GM18909 (cell line): ENCODE data around the gene CREB5.

ENCODE experiments used
- ATAC-seq: cut with Tn5 transposase; IDR thresholded peaks from one replicate; pipeline ENCODE4 v1.9.1; 2021; ENCODE audit warnings: mild to moderate bottlenecking; ENCODE audit not compliant: unreplicated experiment, poor library complexity

The CREB5 gene

DNA sequence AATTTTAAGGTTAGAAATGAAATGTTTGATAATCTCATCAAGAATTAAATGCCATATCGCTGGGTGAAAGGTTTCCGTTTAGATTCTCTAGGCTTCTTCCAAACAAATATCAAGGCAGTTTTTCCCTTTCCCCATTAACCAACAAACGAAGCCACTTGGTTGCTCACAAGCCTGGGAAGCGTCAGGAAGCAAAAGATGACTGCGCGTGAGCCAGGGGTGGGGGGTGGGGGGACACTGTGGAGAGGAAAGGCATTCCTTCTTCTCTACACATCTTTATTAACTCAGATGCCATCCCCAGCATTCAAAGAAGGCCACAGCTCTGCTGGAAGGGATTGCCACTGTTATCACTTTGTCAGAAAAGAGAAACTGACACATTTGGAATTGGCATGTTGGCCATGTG, 338.7 kb downstream of the CREB5 start:
- no peak for ATAC-seq

DNA sequence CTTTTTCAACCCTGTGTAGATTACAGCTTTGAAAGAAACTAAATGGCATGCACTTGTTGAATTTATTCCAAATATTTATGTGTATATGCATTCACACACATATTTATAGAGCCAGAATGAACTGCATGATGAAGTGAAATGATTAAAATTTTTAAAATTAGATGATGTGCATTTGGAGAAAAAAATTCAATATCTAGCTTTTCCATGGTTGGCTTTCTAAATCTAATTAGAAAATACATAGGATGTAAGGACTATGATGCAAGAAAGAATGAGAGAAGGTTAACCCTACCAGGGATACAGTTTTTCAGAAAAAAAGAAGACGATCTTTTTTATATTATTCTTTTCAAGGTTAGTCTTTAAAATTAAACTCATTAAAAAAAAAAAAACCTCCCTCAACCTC, 341.3 kb downstream of the CREB5 start:
- ATAC-seq, result no peak

DNA sequence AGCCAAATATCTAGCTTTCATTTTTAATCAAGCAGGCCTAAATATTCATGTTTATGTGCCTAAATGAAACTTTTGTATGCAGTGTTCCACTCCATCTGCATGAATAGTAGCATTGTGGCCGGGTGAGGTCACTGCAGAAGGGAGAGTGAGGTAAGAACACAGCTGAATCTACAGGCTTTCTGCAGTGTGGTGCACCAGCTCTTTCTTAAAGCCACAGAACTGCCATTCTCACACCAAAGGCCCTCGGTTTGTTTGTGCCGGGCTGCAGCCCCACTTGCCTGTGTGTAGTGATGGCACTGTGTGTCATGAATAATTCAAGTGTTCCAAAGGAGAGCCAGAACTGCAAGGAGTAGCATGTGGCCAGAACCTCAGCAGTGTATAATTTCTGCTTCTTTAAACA, 341.7 kb downstream of the CREB5 start:
- no peak for ATAC-seq

DNA sequence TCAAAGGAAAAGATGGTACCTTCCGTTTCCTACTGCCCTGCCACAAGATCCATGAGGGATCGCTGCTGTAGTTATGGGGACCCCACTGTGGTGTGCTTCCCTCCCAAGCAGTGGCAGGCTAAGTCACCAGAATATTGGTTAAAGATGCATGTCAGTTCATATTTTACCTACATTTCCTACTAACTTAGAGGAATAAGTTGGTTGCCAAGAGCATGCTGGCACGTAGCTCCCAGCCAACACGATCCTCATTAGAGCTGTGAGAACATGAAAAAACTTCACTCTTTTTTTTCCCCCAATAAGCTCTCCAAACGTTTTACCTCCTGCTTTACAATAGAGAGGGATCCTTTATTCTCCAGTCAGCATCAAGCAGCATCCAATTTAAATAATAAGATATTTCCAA, 342.1 kb downstream of the CREB5 start:
- no peak for ATAC-seq

DNA sequence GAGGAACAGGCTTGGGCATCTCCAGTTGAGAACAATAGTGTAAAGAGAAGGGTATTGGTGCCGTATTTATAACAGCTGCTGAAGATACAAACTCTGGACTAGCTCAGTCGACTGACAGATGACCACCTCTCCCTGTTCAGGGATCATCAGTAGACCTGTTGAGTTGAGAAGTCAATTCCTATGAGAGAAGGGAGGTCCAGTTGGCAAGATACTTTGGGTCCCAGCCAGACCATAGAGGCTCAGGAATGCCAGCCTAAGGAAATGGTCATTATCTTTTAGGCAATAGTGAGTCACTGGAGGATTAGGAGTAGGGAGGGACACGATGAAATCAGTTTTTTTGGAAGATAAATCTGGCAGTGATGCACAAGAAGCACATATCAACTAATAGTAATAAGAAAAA, 342.9 kb downstream of the CREB5 start:
- no peak for ATAC-seq

DNA sequence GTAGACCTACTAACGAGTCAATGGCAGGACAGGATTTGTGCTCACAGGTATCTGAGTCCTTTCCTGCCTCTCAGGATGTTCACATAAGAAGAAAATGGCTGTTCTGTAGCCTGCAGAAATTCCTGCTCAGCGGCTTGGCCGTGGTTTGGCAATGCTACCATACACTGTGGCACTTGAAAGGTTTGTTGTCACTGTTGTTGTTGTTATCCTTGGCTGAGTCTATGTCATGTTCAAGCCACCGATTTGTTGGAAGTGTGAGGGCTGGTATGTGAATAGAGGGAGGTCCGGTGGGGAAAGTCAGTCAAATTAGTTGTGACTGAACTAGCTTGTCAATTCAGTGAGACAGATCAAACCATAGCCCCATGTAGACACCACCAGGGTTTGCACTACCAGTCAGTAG, 345.9 kb downstream of the CREB5 start:
- no peak for ATAC-seq

DNA sequence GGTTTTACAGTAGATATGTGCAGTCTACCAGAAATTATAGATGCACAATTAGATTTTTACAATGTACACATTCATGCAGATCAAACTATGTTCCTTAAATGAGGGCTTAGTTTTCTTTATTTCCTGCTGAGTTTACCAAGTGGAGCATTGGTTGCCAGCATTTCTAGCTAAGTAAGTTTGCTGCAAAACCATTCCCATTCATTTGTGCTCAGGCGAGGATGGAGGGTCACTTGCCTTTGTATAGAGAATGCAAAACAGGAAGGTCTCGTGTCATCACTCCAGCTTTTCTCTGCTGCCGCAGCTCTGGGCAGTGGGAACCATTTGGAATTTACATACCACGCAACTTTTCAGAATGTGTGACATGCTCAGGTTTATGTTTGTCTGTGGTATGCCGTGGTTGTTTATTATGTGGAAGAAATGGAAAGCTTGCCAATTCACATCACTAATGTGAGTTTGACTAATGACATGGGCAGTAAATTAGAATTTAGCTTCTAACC, 347.2 kb downstream of the CREB5 start:
- ATAC-seq, result no peak

DNA sequence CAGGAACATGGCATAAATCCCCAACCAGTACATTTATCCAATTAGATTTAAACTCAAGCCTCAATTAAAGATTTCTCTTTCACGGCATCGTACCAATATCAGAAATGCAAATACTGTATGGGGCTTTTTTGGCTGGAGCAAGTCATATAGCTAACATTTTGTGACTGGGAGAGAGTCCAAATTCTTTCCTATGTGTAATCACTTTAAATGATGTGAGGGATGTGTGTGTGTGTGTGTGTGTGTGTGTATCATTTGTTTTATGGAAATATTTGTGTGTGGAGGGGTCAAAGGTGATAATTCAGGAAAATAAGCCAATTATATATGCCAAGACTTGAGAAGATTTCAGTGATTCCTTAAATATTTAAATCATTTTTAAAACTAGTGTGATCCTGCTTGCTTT, 349.2 kb downstream of the CREB5 start:
- ATAC-seq, result no peak

DNA sequence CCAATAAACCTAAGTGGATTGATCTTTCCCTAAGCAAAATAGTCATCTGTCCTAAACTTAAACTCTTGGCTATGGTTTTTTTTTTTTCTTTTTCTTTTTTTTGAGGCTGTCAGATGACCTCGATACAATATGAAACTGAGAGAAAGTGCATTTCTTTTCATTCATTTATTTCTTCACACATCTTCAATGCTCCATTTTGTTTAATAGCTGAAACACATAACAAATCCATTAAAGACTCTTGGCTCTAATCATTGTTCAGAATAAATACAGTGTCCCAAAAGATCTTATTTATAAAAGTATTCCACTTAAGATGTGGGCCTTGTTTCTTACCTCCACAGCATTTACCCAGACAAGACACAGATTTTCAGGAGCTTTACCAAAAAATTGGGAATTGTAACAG, 350.3 kb downstream of the CREB5 start:
- no peak for ATAC-seq

DNA sequence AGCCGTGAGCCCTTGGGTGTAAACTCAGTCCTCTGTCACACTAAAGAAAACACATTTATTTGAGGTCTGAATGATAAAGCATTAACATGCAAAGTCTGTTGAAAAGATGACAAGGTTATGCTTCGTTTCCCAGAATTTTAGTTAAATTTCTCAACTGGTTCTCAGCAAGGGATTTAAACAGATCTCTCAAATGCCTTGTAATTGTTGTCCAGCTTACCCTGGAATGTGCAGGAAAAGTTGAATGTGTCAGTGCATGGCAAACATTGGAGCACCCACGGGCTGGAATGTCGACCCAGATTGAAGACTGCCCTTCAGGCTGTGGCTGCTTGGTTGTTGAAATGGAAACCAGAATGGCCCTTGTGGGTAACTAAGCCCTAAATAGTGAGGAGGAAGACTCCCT, 354.0 kb downstream of the CREB5 start:
- no peak for ATAC-seq

DNA sequence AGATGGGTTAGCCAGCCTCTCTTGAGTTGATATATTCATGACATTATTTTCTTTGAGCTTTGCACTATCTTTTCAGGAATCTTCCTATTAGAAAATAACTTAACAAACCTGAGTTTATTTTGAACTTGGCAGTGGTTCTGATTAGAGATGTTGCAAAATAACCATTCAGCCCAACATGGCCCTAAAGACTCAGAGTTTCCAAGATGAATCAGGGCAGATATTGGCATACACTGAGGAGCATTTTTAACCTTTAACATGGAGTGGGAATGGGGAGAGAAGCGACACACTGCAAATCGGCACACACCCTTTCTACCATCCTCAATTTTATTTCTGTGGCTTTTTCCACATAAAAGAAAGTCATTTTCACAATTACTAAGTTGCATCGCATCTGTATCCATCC, 355.0 kb downstream of the CREB5 start:
- ATAC-seq, result no peak

DNA sequence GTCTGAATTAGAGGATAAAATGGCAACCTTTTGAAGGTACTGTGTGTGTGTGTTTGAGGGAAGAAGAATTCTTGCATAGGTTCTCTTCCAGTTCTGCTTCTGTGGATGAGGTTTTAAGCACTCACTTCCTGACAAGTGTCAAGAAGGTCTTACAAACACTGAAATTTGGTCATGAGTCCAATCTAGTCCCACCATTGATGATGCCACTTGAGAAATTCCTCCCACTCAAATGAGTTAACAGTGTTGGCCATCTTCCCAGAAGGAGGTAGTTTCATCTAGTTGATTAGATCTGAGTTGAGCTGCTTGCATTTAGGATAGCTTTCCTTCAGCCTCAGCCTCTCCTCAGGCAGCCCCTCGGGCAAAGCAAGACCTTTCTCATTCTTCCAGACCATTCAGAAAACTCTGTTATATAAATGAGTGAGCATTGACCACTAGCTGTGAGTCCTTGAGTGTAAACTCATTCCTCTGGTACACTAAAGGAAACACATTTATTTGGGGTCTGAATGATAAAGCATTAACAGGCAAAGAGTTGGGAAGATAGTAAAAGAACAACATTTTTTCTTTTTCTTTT, 356.3 kb downstream of the CREB5 start:
- ATAC-seq, result no peak

DNA sequence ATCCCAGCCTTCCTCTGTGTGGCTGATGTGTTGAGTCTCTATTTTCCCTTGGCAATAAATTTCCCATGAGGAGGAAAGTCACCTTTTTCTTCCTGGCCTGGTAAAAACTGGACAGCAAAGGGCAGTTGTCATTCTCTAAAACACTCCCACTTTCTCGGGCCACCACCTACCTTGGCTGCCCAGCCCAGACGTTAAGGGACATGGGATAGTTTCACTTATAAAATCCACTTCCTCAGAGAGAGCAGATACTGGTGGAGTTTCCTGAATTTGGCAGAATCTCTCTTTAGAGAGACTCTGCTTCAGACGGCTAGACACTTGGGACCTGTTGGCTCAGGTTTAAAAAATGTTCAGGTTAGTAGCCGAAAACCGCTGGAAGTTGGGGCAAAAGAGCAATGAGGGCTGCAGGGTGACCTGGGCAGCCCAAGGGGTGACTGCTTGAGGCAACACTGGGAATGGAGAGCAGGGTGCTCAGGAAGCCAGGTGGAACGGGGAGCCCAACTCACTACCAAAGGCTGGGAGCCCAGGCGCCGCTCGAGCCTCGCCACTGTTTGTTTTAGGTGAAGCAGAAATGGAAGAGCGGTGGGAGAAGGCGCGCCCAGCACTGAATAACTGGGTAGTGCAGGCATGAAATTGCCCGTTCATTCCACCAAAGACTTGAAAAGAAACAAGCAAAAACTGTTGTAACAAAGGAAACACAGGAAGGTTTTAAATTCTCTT, 359.7 kb downstream of the CREB5 start:
- ATAC-seq, result no peak

DNA sequence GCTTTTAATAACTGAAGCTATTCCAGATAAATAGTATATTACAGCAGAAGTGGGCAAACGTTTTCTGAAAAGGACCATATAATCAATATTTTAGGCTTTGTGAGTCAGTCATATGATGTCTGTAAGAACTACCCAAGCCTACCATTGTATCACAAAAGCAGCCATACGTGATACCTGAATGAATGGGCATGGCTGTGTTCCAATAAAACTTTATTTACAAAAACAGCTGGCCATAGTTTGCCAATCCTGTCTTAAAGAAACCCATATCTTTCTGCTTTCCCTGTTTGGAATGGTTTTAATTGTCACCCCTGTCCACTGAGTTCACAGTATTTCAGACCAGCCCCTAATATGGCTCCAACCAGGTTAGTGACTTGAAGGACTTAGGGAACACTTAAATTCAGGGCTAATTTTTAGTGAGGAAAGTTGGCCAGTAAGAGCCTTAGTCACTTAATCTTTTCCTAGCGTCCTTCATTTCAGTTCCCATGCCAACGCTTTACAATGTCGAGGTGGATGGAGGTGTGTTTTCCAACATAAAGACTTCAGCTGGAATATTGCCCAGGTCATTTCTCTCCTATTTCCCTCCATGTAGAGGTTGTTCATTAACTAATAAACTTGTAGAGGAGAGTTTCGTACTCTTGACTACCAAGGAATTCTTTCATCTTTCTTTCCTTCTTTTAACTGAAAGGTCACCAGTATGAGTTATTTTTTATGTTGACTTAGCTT, 361.3 kb downstream of the CREB5 start:
- ATAC-seq, result no peak

DNA sequence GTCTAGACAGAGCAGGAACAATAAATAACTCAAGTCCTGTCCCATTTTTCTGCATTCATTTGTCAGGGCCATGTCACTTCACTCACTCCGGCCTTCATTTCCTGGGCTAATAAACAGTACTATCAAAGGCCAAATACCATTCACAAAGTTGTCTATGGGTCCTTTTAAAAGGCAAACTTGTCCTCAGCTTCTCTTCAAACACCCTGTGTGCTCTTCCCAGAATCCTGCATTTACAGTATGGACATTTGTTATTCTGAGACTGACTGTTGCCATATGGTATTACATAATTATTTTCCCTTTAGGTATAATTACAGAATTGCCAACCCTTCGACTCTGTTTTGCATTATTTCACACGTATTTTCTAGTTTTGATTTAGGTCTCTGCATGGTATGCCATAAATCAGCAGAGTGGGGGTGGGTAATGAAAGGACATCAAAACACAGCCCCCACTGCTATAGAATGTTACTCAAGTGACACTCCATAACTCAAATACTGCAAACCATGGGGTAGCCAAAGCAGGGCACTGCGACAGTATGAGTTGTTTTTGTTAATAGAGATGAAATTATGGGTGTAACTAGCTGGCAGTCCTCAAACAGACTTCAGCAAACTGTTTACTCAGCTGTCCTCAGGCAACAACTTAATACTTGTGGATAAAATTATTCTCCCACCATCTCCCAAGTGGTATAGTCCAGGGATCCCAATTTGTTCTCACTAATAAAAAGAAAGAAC, 362.1 kb downstream of the CREB5 start:
- ATAC-seq, result no peak

DNA sequence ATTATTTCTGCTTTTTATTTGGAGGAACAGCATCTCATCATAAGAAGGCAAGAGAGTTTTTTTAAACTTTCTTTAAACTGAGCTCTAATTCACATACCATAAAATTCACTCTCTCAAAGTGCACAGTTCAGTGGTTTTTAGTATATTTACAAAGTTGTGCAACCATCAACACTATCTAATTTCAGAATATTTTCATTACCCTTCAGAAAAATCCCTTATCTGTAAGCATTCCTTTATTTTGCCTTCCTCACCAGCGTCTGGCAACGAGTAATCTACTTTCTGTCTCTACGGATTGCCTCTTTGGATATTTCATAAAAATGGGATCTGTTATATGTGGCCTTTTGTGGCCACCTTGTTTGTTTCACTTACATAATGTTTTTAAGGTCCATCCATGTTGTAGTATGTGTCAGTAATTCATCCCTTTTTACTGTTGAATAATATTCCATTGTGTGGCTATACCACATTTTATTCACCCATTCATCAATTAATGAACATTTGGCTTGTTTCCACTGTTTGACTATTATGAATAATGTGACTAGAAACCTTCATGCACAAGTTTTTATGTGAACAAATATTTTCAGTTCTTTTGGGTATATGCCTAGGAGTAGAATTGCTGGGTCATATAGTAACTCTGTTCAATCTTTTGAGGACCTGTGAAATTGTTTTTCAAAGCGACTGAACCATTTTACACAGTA, 364.3 kb downstream of the CREB5 start:
- ATAC-seq, result no peak

DNA sequence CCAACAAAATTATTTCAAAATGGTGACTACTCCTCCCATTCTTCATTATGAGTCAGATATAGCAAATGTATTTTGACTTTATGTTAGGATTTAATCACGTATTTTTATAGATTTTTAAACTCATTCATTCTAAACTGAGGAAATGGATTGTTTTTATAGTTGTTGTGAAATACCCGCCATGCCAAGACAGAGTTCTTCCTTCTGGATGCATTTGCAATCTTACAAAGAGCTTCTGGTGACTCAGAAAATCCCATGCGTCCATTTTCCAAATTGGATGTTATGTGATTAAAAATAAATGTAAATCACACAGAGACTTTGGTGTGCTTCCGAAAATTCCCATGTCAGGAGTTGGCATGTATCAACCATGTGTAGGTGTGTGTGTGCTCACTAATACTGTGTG, 366.5 kb downstream of the CREB5 start:
- ATAC-seq, result no peak

DNA sequence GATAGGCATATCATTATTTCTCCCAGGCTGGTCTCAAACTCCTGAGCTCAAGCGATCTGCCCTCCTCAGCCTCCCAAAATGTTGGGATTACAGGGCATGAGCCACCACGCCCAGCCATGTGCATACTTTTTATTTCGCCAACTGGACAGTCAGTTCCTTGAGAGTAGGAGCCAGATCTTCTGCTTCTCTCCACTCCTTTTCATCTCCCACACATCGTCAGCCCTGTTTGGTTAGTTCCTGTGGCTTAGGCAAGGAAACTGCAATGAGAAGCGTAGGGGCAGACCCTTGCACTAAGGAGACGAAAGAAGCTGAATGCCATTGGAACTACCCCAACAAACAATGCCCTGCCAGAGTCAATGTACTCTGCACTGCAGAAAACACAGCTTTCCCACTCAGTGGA, 367.6 kb downstream of the CREB5 start:
- no peak for ATAC-seq

DNA sequence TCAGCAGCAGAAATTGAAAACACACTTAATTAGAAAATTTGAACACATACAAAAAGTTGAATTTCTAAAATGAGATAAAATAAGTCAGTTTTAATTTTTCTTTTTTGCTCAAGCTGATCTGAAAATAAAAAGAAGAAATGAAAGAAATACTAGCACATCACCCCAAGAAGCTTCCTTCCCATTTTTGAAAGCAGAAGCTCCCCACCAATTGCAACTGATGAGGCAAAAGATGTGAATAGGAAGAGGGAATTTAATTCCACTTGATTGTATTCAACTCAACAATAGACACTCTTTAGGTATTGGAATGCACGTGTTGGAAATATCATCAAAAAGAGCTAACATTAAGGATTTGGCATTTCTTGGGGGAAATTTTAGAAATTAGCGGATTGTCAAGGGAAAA, 370.0 kb downstream of the CREB5 start:
- no peak for ATAC-seq

DNA sequence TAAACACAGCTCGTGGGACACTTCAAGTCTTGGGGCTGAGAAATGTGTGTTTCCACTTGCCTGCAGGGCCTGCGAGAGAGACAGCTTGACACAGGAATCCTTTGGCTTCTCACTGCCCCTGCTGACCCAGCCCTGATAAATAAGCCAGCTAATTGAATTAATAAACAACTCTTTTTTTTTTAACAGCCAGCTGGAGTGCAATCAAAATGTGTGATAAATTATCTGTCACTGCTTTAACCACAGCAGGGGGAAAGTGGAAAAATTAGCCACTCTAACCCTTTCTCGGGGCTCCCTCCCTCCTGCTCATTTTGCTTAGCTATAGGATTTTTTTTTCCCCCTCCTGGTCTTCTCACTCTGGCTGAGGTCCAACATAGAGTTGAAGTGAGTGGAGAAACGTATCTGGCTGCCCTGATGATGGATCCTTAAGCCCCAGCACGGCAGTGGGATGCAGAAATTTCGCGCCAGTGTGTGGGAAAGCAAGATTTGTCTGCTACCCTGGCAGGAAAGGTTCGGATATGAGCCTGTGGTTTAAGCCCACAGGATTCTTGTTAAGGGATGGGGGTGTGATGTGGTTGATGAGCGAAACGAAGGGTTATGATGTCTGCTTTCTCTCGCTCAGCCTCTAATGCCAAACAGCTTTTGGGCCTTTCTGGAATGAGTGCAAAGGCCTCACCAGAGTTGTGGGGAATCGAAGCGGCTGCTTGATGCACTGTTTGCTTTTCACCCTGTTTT, 372.0 kb downstream of the CREB5 start:
- no peak for ATAC-seq
